Measurements from ENCODE around the gene MYLK2. TPM values are rescaled to one million over a fixed set of nuclear protein-coding genes. Genes with fewer than 3 reads are reported as not detected.

MYLK2 gene
- total RNA-seq, 2 donors from 2014 or later = not detected

Other genes with a start within 250 kb of the MYLK2 start
- gene ID1, start 214.1 kb upstream of the MYLK2 start, total RNA-seq = 100 to 1,000 TPM; 117 to 145 TPM
- gene COX4I2, start 181.4 kb upstream of the MYLK2 start, total RNA-seq = 1 to 10 TPM; 2.5 to 6.5 TPM
- 10 to 100 TPM; 65.4 to 76.0 TPM for gene BCL2L1, start 96.5 kb upstream of the MYLK2 start, total RNA-seq
- gene TPX2, start 80.1 kb upstream of the MYLK2 start, total RNA-seq = under 1 TPM; 0.76 to 0.88 TPM
- 1 to 10 TPM; 2.8 to 5.0 TPM for gene FOXS1, start 26.2 kb downstream of the MYLK2 start, total RNA-seq
- 1 to 10 TPM in 1 of 2 donors, under 1 TPM in 1; 0.90 to 1.0 TPM for gene DUSP15, start 51.2 kb downstream of the MYLK2 start, total RNA-seq
- under 1 TPM; 0.14 to 0.19 TPM for gene TTLL9, start 51.3 kb downstream of the MYLK2 start, total RNA-seq
- gene PDRG1, start 132.7 kb downstream of the MYLK2 start, total RNA-seq = 1 to 10 TPM; 5.0 to 5.3 TPM
- not detected for gene XKR7, start 148.8 kb downstream of the MYLK2 start, total RNA-seq
- 1 to 10 TPM; 6.8 to 9.7 TPM for gene CCM2L, start 191.1 kb downstream of the MYLK2 start, total RNA-seq
- gene HCK, start 232.9 kb downstream of the MYLK2 start, total RNA-seq = 10 to 100 TPM; 12.7 to 26.9 TPM